Right ventricle myocardium inferior (tissue), 1 donor: ENCODE results near the gene MYO7A. TPM values are rescaled to one million over a fixed set of nuclear protein-coding genes. Genes with fewer than 3 reads are reported as not detected.
"Not testable (repeated sequence)": the region's sequence is repeated elsewhere in the genome, so short reads cannot be mapped to it uniquely, and the experiment has no call there.

ENCODE experiments used
- ATAC-seq: fragments of 200-7000 bp; cut with Tn5 transposase; one replicate; pipeline ENCODE4 v1.9.1; 2020; ENCODE audit warnings: mild to moderate bottlenecking, moderate library complexity
- DNase-seq: peaks from one replicate; pipeline ENCODE4 v3.0.0; 2021; ENCODE audit errors: missing footprints
- intact Hi-C: fragments of 100-400 bp; cut with DNase I; formaldehyde crosslinking; loops from one replicate; pipeline ENCODE4 v1.11.0; 2022
- total RNA-seq: library from RNA; stranded (reverse); fragmentation: NEBNext Ultra II Directional; extraction: Animal tissue kit (Norgen Biotek cat#: 25700); gene quantifications from one replicate; pipeline ENCODE4 v1.2.1, GENCODE V29; 2021
- donor health status: DM: no; HTN: yes; CAD: no; lungs with severe emphysema.

MYO7A gene
- total RNA-seq, 1 donor from 2014 or later = 7.0 TPM

DNA sequence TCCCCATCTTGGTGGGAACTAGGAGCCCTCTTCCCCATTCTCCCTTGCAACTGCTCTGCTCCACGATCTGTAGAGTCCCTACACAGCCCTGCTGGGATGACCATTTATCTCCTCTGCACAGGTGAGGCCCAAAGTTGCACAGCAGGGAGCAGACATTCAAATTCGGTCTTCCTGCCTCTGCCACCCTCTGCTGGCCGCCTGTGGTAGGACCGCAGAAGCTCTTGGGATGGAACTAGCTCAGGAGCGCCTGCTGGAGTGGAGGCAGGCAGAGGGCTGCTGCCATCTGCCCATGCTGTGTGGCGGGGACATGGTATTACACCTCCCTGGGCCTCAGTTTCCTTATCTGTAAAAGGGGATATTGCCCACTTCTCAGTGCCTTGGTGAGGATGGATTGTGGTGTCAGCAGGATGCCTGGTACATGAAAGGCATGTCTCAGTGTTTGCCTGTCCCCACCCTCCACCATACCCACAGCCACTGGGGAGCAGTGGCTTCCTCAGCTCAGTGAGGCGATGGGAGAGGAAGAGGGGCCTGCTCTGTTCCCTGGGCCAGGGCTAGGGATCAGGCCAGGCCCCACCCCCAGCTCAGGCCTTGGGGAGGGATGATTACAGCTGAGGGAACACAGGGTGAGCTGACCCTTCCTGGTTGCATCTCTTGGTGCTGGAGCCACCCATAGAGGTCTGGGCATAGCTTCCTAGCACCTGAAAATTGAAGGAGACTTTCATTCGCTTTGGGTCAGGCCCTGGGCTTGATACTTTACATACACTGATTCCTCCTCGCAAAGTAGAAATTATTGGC, 36.7 kb upstream of the MYO7A start:
- intact Hi-C loops = loop anchor here (1.0 to 10.0 kb wide), 3 partner anchors 45 to 287 kb away; no protein-coding TSS in a partner anchor
- no peak for DNase-seq
- ATAC-seq = peak; percentile 77

DNA sequence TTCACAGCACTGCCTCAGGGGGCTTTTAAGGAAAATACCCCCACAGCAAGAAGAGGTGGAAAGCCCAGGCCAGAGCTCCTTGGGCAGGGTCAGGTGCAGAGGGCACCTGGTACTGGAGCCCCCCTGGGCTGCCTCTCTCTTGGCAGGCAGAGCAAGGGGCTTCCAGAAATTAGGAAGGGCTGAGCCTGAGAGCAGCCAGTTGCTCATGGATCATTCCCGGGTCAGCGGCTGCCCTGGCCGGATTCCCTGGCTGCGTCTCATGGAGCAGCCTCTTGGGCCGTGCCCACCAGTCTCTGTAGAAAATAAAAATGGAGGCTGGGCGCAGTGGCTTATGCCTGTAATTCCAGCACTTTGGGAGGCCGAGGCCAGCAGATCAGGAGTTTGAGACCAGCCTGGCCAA, 35.7 kb upstream of the MYO7A start:
- intact Hi-C loops = loop anchor here (5.0 to 10.0 kb wide), 2 partner anchors 175 to 288 kb away; no protein-coding TSS in a partner anchor
- no peak for ATAC-seq
- no peak for DNase-seq

DNA sequence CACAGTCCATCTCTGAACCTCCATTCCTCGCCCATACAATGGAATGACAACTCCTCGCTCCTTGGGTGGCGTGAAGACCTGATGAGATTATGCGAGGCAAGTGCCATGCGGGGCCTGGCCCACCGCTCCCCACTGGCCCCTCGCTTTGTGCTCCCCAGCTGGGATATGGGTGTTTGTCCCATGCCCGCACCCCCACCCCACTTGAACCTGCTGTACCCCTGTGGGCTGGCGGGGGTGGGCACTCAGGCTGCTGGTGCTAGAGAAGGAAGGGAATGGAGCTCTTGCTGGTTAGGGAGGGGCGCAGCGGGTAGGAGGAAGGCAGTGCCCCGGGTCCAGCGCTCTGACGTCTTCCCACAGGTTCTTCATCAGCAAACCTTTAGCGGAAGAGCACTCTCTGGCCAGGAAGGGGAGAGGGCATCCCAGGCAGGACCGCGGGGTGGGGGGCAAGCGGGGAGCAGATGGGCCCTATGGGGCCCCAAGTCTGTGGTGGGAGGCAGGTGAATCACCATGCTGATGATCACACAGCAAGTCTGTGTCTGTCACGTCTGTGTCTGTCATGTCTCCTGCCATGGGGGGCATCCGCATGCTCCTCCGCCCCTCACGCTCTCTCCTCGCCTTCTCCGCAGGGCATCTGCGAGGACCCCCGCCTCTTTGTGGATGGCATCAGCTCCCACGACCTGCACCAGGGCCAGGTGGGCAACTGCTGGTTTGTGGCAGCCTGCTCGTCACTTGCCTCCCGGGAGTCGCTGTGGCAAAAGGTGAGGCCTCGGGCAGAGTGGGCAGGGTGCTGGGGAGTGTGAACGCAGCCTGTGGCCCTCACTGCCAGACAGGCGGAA, 34.8 kb upstream of the MYO7A start:
- intact Hi-C loops = loop anchor here (5.0 to 10.0 kb wide), 2 partner anchors 176 to 288 kb away; no protein-coding TSS in a partner anchor
- DNase-seq = no peak
- ATAC-seq = no peak

DNA sequence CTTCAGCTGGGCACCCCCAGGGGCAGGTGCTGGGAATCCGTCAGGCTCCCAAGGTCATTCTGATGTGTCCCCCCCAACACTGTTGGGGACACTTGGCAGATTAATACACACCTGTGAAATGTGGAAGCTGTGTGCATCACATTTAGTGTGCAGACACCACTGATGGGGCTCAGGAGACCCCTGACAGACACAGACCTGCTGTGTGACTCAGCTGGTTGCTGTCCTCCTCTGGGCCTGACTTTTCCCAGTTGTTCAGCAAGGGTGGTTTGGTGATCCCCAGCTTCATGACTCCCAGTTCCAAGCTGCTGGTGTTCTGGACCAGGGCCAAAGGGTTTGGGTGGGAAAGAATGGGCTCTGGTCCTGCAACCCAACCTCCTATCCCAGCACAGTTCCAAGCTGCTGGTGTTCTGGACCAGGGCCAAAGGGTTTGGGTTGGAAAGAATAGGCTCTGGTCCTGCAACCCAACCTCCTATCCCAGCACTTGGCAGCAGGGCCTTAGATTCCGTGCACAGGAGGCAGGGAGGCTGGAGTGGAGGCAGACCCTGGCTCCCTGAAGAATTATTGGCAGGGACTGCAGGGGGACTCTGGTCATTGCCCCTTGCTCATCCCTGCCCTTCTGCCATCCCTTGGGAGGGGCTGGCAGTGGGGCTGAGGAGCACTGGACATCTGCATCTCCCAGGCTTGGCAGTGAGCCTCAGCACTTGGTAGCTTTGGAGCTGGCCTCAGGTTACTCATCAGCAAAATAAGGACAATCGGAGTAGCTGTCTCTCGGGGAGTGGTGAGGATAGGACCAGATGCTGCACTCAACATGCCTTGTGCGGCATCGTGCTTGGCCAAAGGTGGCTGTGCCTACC, 33.8 kb upstream of the MYO7A start:
- intact Hi-C loops = loop anchor here (5.0 to 10.0 kb wide), 2 partner anchors 177 to 289 kb away; no protein-coding TSS in a partner anchor
- DNase-seq (no peak), ATAC-seq (no peak)

DNA sequence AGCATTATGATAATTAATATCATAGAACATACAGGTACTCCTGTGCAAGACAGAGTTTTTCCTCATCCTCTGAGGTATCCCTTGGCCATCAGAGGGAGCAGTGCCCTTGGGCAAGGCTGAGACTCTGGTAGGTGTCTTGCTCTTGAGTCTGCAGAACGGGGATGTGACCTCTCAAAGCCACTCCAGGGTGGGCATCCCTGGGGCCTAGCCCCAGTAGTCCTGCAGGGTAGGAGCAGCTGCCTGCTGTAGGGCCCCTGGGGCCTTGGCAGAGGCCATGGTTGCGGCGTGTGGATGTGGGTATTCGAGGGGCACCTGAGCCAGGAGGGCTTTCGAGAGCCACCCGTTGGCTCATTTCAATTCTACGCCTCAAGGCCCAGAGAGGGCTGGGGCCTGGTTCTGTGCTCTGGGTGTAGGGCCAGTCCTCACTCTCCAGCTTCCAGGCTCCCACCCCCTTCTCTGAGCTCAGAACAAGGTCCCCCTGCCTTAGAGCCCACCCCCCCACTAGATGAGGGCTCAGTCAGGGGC, 33.1 kb upstream of the MYO7A start:
- intact Hi-C loops = loop anchor here (5.0 to 10.0 kb wide), 2 partner anchors 178 to 290 kb away; no protein-coding TSS in a partner anchor
- no peak for DNase-seq
- ATAC-seq = no peak

DNA sequence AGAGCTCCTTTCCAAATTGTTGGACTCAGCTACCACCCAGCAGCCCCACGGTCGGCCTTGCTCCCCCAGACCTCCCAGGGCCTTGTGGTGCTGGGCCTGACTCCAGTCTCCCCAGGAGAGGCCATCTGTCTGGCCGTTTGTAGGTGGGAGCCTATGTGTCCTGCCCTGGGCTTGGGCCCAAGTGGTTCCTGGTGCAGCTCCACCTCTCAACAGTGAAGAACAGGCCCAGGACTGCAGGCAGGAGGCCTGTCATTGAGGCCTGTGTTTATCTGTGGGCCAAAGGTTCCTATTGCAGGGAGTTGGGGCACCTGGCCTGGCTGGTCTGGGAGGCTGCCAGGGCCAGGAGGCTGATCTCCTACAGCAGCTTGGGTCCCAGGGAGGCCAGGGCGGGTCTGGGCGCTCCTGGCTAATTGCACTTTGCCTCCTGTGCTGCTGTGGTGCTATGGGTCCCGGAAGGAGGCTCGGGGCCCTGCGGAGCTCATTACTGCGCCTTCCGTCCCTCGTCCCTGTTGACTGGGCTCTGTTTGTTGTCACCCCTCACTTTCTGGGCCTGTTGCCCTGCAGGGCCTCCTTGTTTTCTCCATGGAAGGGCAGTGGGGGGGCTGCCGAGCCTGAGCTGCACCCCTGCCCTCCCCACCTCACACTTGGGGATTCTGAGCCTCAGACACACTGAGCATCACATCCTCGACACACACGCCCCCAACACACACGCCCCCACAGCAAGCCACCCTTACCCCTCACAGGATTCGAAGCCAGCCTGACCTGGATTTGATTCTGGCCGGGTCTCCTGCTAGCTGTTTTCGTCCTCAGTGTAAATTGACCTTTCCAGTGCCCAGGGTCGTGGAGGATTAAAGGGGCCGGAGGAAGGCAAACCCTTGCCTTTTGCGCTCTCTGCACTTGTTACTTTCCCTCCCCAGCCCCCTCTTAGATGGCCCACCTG, 32.2 kb upstream of the MYO7A start:
- no peak for DNase-seq
- intact Hi-C loops = loop anchor here (10.0 kb wide), 1 partner anchor 291 kb away; no protein-coding TSS in a partner anchor

DNA sequence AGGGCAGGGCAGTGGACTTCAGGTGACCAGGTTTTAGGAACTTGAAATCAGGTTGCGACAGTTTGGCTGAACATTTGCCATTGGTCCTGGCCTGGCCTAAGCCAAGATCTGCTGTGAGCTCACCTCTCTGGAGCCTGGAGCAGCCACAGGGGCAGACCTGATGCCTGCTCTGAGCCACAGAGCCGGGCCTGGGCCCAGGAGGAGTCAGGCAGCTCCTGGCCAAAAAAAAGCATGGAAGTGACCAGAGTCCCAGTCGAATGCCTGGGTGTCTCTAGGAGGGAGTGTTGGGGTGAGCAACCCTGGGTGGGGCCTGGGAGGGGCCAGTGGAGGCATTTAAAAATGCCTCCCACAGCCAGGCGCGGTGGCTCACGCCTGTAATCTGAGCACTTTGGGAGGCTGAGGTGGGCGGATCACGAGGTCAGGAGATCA, 31.4 kb upstream of the MYO7A start:
- intact Hi-C loops = loop anchor here (10.0 kb wide), 1 partner anchor 292 kb away; no protein-coding TSS in a partner anchor
- no peak for ATAC-seq
- no peak for DNase-seq

More for the DNA sequence above, 32.2 kb upstream of the MYO7A start:
- ATAC-seq = no peak

DNA sequence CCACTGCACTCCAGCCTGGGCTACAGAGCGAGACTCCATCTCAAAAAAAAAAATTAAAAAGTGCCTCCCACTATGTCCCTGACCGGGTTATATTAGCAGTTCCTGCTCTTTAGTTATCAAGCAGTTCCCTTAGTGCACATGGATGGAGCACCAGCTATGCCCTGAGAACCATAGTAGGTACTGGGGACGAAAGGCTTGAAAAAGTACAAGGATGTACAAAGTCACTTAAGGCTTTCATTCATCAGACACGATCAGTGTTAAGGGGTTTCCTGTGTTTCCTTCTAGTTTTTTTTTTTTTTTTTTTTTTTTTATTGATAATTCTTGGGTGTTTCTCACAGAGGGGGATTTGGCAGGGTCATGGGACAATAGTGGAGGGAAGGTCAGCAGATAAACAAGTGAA, 30.9 kb upstream of the MYO7A start:
- ATAC-seq, DNase-seq: not testable (repeated sequence)
- intact Hi-C loops = loop anchor here (10.0 kb wide), 1 partner anchor 292 kb away; no protein-coding TSS in a partner anchor

DNA sequence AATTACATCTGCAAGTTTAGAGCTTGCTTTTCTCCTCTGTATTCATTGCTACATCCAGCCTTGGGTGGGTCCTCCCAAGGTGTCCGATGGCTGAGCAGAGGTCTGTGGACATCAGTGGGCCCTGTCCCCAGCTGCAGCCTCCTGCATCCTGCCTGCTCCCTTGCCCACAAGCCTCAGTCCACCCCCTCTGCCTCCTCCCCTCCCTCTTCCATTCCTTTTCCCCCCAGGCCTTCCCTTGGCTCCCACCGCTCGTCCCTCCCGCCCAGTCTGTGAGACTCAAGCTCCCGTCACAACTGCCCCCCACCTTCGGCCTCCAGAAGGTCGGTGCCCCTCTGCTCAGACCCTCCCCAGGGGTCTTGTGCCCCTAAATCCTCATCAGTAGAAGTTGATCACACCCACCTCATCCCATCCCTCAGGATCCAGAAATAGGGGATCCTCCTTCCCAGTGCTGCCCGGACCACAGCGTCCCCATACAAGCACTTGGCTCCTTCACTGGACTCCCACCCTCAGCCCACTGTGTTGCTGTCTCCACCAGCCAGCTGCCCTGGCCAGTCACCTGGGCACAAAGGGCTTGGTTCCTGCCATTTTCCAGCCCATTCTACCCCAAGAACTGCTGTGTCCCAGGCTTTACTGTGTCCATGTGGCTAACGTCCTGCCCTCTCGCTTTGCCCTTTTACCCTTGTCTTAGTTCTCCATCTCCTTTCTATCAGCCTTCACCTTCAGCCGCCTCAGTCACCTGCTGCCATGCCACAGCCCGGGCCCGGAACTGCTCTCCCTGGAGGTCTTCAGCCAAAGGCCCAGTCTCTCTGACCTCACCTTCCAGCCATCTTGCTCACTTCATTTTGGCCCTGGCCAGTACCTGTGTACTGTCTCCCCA, 27.6 kb upstream of the MYO7A start:
- no peak for ATAC-seq
- intact Hi-C loops = no loop called here

DNA sequence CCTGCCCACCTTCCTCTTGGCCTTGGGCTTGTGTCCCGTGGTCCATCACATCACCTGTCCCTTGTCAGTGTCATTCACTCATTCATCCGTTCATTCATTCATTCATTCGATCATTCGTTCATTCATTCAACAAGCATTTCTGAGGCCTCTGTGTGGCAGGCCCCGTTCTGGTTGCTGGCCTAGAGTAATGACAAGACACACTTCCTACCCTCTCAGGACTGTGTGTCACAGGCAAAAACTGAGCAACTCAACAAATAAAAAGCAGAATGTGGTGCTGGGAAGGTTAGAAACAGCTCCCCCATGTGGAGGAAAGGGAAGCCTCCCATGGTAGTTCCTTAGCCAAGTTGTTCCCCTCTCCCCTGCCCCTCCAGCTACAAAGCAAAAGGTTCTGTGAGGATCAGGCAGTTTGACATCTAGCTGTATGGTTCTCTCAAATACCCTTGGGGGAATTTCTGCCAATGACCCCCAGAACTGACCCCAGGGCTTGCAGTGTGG, 27.0 kb upstream of the MYO7A start:
- ATAC-seq (no peak), DNase-seq (no peak)
- intact Hi-C loops = no loop called here

More for the DNA sequence above, 27.6 kb upstream of the MYO7A start:
- DNase-seq = no peak

DNA sequence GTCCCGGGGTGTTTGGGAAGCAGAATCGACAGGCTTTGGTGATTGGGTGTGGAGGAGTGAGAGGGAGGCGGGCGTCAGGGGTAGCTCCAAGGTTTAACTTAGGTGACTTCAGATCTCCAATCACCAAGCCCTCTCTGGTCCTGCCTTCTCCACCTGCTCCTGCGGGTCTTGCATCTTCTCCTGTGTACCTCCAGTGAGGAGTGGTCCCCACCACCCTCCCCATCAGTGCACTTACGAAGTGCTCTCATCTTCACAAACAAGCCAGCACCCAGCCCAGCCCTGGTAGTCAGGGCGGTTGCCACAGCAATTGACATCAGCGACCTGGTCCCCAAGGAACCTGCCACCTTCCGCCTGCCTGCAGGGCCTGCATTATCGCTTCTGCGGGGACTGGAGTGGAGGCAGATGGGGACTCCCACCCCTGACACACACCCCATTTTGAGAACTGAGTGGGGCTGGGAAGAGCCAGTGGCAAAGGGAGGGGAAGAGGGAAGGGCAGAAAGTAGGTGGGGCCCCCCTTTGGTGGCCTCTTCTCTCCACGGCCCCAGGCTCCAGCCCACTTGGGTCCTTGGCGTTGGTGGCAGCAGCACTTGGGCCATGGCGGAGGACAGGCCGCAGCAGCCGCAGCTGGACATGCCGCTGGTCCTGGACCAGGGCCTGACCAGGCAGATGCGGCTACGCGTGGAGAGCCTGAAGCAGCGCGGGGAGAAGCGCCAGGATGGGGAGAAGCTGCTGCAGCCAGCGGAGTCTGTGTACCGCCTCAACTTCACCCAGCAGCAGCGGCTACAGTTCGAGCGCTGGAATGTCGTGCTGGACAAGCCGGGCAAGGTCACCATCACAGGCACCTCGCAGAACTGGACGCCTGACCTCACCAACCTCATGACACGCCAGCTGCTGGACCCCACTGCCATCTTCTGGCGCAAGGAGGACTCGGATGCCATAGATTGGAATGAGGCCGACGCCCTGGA, 25.5 kb upstream of the MYO7A start, which contains the start of gene OMP:
Gene OMP (plus strand): TSS at position 595 of the 965 bp plus-strand sequence. CDS start 0 bp downstream, at position 595.
- no peak for ATAC-seq
- intact Hi-C loops = no loop called here
- peak; percentile 46 for DNase-seq

DNA sequence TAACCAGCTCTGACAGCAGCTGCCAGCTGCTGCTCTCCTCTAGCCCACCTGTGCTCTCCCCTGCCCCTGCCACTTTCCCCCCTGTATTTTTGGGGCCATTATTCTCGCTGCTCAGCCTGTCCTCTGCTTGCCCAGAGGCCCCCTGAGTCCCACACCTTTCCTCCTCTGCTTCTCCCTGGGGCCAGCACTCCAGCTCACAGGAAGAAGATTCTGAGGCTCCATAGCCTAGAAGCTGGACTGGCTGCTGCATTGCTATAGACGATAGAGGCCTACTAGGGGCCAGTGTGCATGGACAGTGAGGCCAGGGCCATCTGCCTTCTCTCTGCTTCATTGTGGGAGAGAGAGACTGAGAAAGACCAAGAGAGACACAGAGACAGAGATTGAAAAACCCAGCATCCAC, 24.7 kb upstream of the MYO7A start:
- ATAC-seq (no peak), DNase-seq (no peak)
- intact Hi-C loops = no loop called here

DNA sequence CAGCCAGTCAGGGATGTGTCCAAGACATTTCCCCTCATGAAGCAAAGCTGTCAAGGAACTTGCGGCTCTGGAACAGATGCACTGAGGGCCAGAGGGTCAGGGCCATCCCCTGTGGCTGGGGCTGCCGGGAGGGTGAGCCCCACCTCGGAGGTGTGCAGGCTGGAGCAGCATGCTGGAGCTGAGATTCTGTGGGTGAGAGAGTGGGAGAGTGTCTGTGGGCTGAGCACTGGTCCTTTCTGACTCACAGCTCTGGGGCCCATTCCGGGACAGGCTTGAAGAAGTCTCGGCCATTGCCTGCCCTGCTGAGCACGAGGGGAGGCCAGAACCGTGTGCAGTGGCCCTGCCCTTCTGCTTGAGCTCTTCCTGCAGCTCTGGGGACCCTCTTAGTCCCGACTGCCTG, 23.3 kb upstream of the MYO7A start:
- DNase-seq = peak; percentile 62
- intact Hi-C loops = no loop called here
- no peak for ATAC-seq

DNA sequence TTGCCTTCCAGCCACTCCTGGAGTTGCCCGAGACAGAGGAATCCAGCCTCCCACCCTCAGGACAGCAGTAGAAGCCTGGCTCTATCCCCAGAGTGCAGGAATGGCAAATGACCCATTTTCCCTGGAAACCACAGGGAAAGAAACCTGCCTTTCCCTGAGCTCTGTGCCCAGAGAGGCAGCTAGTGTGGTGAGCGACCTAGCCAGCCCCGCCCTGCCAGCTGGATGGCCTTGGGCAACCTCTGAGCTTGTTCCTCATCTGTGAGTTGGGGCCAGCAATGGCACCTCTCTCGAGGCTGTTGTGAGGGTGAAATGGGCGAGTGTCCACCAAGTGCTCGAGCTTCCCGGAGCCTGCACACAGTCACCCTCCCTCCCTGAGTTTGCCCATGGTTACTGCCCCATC, 21.7 kb upstream of the MYO7A start:
- peak; percentile 35 for DNase-seq
- no peak for ATAC-seq
- intact Hi-C loops = no loop called here

DNA sequence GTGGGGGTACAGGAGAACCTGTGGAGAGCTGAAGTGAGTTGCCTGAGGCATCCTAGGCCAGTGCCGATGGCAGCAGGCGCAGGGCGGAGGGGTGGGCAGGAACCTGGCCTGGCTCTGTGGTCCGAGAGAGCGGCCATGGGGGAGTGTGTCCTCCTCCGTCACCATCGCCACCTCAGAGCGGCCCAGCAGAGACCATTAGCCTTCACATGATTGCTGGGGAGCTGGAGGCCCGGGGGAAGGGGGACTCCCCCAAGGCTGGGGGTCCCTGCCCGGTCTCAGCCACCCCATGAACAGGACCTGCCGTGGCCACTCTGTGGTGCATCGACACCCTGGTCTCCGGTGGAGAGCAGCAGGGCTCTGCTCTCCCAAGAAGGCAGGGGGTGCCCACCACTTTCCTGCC, 21.3 kb upstream of the MYO7A start:
- intact Hi-C loops = no loop called here
- DNase-seq (peak; percentile 66), ATAC-seq (no peak)
